Head of caudate nucleus (tissue), 42 donors: Measurements from ENCODE around the gene APOBEC3A.
"Not testable (repeated sequence)": the region's sequence is repeated elsewhere in the genome, so short reads cannot be mapped to it uniquely, and the experiment has no call there.

Source experiments
- DNase-seq, 42 donors: peaks; one replicate each; pipeline versions ENCODE4 v3.0.0 to v3.0.0-alpha.2; 2020 to 2021; ENCODE audit warnings: mixed read lengths in 7 of 42
- intact Hi-C: fragments of 100-400 bp; cut with DNase I; formaldehyde crosslinking; loops from one replicate; pipeline ENCODE4 v1.15.0; 2022

Gene APOBEC3A

DNA sequence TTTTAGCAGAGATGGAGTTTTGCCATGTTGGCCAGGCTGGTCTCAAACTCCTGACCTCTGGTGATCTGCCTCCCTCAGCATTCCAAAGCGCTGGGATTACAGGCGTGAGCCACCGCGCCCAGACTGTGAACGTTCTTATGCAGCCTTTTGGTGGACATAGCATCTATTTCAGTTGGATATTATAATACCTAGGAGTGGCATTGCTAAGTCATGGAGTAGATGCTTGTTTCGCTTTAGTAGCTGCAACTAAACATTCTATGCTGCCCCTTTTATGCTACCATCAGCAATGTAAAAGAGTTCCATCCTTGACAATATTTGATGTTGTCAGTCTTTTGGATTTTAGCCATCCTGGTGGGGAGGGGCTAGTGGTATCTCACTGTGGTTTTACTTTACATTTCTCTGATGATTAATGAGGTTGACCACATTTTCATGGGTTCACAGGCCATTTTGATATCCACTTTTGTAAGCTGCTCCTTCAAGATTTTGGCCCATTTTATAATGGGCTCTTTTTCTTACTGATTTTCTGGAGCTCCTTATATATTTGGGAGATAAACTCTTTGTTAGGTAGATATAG, 16.5 kb upstream of the APOBEC3A start:
- intact Hi-C loops, result no loop called here
- DNase-seq, result peak in 1 of 42 donors; percentile 13

DNA sequence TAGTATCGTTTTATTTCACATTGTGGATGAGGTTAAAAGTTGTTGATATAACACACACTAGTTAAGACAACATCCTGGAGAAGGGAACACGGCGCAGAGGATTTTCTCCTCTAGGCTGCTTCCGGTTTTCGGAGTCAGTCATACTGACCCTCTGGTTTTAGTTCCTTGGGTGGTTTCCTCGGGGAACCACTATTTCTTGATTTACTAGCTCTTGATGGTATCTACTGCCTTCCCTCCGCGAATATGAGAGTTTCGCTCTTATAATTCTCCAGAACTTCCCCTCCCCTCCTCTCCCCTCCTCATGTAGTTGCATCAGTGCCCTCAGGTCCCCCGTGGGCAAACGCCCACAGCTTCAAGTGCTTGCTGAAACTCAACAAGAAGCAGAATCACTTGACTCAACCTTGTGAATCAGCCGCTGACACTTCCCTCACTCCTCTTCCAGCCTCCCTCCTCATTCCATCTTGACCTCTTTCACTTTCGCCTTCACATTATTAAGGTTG, 15.9 kb upstream of the APOBEC3A start:
- intact Hi-C loops, result no loop called here
- DNase-seq, result peak in 10 of 42 donors; percentile 9 to 43 (median 14)

DNA sequence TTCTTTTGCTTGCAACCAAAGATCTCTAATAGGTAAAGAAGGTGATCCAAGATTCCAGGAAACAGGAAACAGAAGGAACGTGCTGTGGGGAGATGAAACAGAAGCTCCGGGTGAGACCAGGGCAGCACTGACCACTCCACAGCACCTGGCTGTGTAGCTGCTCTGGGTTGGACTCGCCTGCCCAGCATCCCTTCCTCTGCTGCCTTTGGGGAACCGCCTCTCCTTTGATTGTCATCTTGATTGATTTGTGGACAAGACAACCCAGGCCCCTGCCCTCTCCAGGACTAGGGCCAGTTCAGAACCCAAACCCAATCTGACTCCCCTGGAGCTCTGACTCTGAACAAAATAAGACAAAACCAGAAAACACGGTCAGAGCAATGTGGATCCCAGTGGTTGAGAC, 14.7 kb upstream of the APOBEC3A start:
- intact Hi-C loops, result no loop called here
- DNase-seq, result peak in 1 of 42 donors; percentile 0

DNA sequence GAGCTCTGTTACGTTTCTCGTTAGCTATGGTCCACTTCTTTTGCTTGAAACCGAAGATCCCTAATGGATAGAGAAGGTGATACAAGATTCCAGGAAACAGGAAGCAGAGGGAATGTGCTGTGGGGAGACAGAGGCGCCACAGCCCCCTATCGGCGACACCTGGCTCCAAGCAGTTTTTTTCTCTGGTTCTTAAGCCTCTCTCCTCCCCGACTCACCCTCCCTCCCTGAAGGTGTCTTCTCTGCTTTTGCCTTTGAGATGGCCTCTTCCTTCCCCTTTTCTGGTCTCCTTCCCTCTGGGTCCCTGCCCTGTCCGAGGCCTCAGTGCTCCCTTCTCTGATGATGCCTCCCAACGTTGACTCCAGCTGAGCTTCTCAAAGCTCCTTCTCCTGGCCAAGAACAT, 14.2 kb upstream of the APOBEC3A start:
- no peak for DNase-seq
- intact Hi-C loops, result no loop called here

DNA sequence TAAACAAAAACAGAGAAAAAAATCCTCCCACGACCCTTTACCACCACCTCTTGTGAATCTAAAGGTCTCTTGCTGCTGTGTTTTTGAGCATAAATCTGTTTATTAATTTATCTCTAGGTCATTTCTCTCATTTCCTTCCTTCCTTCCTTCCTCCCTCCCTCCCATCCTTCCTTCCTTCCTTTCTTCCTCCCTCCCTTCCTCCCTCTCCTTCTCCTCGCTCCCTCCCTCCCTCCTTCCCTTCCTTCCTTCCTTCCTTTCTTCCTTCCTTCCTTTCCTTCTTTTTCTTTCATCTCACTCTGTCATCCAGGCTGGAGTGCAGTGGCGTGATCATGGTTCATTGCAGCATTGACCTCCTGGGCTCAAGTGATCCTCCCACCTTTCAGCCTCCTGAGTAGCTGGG, 13.5 kb upstream of the APOBEC3A start:
- intact Hi-C loops, result no loop called here
- no peak for DNase-seq

DNA sequence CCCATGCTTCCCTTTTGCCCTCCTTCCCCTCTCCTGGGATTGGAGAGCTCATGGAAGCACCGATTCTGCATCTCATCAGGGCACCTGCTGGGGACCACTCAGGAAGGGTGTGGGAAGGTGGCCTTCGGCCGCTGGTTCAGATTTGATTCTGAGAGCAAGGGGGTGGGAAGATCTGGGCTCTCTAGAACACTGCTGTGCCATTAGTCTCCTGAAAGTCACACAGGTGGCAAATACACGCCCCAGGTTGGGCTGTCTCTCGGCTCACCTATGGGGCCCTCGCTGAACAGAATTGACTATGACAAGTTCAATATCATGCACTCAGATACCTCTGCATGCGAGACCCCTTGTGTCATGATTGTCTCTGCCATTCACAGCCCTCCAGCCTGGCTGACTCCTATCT, 12.8 kb upstream of the APOBEC3A start:
- intact Hi-C loops, result no loop called here
- DNase-seq, result no peak

DNA sequence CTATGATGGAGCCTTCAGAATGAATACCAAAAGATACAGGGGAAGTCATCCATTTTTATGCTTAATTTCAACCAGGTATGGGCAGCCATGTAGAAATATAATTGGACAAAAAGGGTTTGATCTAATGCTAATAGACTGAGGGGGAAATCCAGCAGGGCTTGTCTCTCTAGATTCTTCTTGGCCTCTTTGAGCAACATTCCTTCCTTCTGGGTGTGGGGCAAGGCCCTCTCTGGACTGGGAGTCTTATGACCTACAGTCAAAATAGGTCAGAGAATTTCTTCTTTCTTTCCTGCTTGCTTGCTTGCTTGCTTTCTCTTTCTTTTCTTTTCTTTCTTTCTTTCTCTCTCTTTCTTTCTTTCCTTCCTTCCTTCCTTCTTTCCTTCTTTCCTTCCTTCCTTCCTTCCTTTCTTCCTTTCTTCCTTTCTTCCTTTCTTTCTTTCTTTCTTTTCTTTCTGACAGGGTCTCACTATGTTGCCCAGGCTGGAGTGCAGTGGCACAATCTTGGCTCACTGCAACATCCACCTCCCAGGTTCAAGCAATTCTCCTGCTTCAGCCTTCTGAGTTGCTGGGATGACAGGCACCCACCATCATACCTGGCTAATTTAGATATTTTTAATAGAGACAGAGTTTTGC, 11.6 kb upstream of the APOBEC3A start:
- DNase-seq, intact Hi-C loops: not testable (repeated sequence)

DNA sequence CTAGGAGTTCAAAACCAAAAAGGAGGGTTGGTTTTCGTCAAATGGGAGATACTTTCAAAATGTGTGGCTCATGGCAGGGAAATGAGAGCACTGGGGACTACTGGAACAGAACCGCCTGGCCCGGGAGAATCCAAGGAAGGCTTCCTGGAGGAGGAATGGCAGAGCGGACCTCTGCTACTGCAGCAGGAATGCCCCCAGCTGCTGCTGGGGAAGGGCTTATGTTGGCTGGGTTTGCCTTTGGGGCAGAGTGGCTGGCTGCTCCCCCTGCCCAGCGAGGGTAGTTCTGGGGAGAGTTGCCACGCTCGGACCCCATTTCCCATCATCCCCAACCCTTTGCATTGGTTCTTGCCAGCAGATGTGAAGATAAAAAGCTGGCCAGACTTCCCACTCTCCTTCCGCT, 10.6 kb upstream of the APOBEC3A start:
- intact Hi-C loops, result no loop called here
- DNase-seq, result peak in 1 of 42 donors; percentile 4

DNA sequence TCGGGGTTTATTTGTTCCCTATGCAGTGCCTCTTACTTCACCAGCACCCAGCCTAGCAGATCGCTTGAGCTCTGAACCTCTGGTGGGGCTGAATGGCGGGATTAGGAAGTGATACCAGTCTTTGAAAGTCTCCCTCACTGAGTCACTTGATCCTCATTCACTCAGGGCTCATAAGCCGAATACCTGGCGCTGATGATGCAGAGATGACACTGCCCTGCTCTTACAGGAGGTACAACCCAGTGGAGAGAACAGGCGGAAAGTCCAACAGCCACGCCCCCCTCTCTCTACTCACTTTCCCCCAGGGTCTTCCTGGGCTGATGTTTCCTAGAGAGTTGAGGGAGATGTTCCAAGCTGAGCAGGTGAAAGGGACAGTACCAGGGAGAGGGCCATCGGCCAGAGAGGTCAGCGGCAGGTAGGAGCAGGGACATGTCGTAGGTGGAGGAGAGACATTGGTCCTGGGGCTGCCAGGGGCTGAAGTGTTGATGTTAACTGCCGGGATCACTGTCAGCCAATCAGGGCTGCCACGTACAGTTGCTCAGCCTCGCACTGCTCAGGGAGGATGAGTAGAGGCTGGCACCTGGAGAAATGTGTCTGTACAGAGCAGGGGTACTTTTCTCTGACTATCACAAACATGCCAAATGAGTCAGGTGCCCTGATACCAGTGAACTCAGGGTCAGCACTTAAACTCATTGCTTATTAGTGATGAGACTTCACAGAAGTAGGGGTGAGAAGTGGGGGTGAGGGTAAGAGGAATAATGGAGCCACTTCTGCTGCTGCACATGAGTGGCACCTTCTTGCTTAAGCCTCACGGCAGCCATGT, 9.9 kb upstream of the APOBEC3A start:
- peak in 1 of 42 donors; percentile 11 for DNase-seq
- intact Hi-C loops, result no loop called here

DNA sequence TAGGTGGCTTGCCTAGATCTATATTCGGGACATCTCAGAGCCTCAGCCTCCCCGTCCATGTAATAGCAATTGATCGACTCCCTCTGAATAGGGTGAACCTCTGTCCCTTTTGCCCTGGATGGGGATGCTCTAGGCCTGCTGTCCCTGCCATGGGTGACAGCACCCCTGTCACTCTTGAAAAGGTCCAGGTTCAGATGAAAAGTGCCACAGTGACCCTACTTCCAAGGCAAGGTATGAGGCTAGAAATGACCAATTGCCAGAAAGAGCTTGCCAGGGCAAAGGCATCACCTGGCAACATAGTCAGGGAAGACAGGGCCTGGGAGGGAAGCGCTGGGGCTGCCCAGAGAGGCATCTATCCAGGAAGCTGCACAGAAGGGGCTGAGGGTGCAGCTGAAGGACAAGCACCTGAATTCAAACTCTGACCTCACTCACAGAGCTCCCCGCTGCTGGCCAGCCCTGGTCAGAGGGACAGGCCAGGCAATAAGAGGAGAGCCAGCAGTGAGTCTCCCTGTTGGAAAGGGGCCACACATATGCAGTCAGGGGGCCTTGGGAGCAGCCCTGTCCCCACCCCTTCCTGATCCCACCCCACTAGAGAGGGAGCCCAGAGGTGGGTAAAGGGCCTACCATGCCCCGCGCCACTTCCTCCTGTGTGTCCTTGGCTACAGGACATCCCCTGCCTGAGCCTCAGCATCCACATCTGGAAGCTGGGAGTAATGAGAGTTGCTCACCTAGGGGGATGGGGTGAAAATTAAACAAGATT, 9.0 kb upstream of the APOBEC3A start:
- intact Hi-C loops, result no loop called here
- DNase-seq, result no peak

DNA sequence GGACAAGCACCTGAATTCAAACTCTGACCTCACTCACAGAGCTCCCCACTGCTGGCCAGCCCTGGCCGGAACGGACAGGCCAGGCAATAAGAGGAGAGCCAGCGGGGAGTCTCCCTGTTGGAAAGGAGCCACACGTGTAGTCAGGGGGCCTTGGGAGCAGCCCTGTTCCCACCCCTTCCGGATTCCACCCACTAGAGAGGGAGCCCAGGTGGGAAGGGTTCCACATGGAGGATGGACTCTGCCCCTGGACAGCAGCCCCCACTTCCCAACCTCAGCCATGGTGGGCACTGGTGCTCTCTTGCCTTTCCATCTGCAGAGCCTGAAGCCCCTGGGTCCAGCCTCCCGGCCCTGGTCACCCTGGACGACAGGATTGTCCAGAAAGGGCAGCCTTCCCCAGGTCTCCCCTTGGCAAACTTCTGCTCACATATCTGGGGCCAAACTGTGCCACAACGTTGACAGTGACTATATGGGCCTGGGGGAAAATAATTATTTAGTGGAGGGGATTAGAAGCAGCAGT, 7.5 kb upstream of the APOBEC3A start:
- DNase-seq, result no peak
- intact Hi-C loops, result no loop called here

DNA sequence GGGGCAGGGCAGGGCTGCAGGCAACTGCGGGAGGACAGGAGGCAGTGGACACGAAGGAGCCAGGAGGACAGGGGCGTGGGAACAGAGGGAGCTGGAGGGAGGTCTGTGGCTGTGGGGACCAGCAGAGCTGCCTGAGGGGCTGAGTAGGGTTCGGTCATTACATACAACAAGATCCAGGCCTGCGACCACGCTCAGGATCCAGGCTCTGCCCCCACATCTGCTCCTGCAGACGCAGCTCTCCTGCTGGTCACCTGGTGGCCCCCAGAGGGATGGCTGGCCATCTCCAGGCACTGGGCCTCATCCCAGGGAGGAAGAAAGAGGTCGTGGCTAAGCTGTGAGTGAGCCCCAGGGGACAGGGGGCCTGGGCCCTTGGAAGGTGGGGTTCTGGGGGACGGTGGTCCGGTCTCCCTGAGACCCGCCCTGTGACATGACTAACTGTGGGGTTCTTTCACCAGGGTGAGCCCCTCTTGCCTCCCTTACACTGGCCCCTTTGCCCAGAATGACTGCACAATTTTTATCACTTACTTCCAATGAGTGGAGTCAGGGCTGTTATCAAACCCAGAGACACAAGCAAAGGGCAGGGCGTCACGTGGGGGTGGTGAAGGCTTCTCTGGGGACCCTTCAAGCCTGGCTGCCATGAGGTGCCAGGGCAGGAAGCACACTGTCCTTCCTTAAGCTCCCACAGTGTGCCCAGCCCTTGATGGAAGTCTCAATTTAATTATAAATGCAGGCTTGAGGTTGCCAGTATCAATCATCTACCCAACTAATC, 6.7 kb upstream of the APOBEC3A start:
- DNase-seq, result no peak
- intact Hi-C loops, result no loop called here

DNA sequence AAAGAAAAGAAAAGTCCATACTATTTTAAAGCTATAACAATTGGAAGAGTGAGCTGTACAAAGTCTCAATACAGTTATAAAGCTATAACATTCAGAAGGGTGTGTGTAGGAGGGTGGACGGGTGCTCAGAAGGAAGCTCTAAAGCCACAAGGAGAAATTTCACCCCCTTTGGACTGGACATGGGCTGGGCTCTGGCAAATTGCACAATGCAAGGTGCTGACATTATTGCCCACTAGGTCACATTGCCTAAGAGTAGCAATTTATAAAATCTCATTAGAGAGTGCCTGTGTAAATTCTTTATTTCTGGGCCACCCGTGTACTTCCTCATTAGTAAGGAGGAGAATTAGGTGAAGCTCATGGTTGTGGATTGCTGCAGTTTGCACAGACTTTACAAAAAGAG, 5.7 kb upstream of the APOBEC3A start:
- intact Hi-C loops, result no loop called here
- DNase-seq, result no peak

DNA sequence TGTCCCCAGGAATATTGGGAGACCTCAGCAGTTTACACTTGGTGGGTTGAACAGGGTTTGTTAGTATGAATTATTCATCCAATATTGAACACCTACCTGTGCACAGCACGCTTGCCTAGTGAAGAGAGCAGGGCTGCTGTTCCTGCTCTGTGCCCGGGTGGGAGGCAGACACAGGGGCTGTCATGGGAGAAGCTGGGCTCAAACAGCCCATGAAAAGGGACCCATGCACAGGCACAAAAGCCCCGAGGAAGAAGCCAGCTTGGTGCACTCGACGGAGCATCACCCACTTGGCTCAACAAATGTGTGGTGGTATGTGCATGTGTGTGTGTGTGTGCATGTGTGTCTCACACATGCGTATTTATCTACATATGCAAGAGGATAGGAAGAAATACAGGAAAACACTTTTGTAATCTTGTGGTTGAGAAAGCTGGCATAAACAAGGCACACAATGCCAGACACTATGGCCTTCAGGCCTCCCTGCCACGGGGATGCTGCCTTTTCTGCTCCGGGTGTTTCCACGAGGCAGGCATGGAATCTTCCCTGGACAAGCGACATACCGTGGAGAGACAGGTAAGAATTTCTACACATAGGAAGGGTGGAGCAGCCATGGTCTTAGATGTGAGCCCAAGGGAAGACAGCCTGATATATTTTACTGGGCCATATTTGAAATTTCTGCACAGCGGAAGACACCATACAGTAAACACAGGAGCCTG, 5.0 kb upstream of the APOBEC3A start:
- intact Hi-C loops, result no loop called here
- DNase-seq, result no peak

DNA sequence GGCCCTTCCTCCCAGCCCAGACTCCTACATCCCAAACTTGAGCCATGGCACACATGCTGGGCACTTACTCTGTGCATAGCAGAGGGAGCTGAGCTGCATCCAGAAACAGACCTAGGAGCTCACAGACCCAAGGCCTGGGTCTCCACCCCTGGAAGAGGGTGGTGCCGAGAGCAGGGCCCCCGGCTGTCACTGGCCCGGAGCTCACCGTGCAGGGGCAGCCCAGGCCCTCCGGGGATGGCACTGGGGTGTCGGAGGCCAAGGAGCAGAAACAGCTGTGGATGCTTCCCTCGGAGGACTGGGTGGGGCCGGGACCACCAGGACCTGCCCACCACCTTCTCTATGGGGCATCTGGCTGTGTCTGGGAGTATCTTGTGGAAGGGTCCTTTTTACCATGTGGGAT, 4.3 kb upstream of the APOBEC3A start:
- intact Hi-C loops, result no loop called here
- DNase-seq, result no peak

DNA sequence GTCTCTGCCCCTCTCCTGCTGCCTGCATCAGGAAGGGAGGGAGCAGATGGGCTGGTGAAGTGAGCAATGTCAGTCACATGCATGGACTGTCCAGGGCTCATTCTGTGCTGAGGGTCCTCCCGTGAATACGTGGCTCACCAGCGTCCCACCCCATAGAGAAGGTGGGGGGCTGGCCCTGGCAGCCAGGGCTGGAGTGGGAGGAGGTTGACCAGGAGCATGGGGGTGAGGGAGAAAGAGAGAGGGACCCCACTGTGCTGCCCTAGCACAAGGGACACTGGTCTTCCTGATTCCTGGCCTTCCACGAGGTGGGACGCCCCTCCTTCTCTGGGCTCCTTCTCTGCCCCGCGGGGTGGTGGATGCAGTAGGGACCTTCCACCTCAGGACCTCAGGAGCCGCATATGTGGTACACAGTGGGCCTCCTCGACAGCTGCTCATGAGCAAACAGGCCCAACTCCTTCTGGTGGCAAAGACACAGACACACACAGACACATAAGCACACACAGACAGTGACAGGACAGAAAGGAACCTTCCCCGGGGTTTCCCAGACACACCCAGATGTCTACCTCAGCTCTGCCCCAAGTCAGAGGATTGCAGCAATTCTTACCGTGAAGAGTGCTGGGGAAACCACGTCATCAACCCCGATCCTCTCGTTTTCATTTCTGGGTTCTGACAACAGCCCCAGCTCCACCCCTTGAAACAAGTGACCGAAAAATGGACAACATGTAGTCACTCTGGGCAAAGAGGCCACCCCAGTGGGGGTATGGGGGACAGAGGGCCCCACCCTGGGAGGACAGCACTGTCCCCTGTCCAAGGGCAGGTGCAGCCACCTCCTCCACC, 3.6 kb upstream of the APOBEC3A start:
- intact Hi-C loops, result no loop called here
- DNase-seq, result no peak

DNA sequence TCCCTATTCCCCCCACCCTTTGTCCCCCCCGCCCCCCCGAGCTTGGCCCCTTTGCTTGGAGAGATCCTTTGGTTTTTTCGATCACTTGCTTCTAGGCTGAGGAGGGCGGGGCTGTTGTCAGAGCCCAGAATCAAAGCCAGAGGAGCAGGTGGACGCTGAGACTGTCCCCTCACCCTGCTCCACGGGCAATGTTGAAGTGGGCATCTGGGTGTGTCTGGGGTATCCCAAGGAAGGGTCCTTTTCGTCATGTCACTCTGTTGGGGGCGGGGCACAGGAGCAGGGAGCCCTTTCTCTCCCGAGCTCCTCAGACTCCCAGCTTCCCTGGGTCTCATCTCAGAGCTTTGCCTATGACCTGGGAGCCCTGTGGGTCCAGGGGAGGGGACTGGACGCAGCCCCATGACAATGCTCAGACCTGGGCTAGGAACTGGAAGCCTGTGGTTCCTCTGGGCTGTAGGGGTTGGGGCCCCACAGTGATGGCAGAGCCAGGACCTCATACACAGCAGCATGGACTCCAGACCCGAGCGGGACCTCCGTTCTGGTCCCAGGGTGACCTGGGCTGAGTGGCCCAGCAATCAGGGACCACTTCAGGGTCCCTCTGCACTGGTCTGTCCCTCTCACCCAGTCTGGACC, 2.9 kb upstream of the APOBEC3A start:
- DNase-seq, result no peak
- intact Hi-C loops, result no loop called here
